Measurements from ENCODE around the gene CREB5.

CREB5 gene

GRCh38 chr7:28858895-28859294, 446.6 kb downstream of the CREB5 start:
- H3K9ac ChIP-seq (ENCODE audit: low read depth, low read length) = no peak overlapping the region
- no peak overlapping the region for H3K27ac ChIP-seq (ENCODE audit: low read length)
- H3K4me2 ChIP-seq (ENCODE audit: insufficient read depth, low read length) = no peak overlapping the region
- H3K4me3 ChIP-seq (ENCODE audit: low read depth in 1 of 2, low read length in 2 of 2) = no peak overlapping the region
- peaks cover 9% of the 10 kb centered on the region for H3K27me3 ChIP-seq (ENCODE audit: insufficient read depth, low read length, poor library complexity)
- ATAC-seq (ENCODE audit: insufficient read depth, low read depth) (no peak), DNase-seq (no peak)
- no peaks in the 10 kb centered on the region for H3K79me2 ChIP-seq (ENCODE audit: insufficient read depth, low read length)
- no peaks in the 10 kb centered on the region for H3K4me1 ChIP-seq (ENCODE audit: insufficient read depth, low read length)
- no peaks in the 10 kb centered on the region for H3K9me3 ChIP-seq (ENCODE audit: insufficient read depth, low read length, severe bottlenecking)
- no peak overlapping the region for H2AFZ ChIP-seq (ENCODE audit: low read depth, low read length)
- H3K36me3 ChIP-seq (ENCODE audit: insufficient read depth, low read length) = no peaks in the 10 kb centered on the region
- no peak for TF ChIP-seq EZH2 (IDR thresholded peaks at IDR 0.05; ENCODE audit: borderline replicate concordance, low read depth, low read length, severe bottlenecking)
- no peak for TF ChIP-seq CTCF (IDR thresholded peaks at IDR 0.05; ENCODE audit: borderline replicate concordance, extremely low read depth, low read length, poor library complexity, severe bottlenecking)
- H4K20me1 ChIP-seq (ENCODE audit: insufficient read depth, low read length) = no peaks in the 10 kb centered on the region

DNA sequence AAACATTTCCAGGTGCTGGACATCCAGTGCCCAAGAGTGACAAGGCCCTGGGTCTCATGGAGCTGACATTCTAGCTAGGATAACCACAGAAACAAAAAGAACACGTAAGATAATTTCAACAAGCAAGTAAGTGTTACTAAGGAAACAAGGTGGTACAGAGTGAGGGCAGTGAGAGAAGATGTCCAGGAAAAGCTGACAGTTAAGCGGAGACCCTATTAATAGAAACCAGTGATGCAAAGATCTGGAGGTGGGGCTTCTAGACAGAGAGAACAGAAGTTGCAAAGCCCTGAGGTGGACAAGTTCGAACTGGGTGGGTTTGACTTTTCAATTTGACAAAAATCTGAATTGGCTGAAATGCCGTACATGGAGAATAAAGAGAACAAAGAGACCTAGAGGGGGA, 449.5 kb downstream of the CREB5 start:
- ATAC-seq (ENCODE audit: insufficient read depth, low read depth) = no peak
- H2AFZ ChIP-seq (ENCODE audit: low read depth, low read length) = no peak overlapping the region
- peaks cover 4% of the 10 kb centered on the region for H3K27me3 ChIP-seq (ENCODE audit: insufficient read depth, low read length, poor library complexity)
- no peak for DNase-seq
- H3K36me3 ChIP-seq (ENCODE audit: insufficient read depth, low read length) = no peaks in the 10 kb centered on the region
- H3K4me1 ChIP-seq (ENCODE audit: insufficient read depth, low read length) = no peaks in the 10 kb centered on the region
- no peaks in the 10 kb centered on the region for H4K20me1 ChIP-seq (ENCODE audit: insufficient read depth, low read length)
- no peaks in the 10 kb centered on the region for H3K9me3 ChIP-seq (ENCODE audit: insufficient read depth, low read length, severe bottlenecking)
- H3K4me2 ChIP-seq (ENCODE audit: insufficient read depth, low read length) = no peak overlapping the region
- no peaks in the 10 kb centered on the region for H3K79me2 ChIP-seq (ENCODE audit: insufficient read depth, low read length)
- TF ChIP-seq EZH2 (IDR thresholded peaks at IDR 0.05; ENCODE audit: borderline replicate concordance, low read depth, low read length, severe bottlenecking) (no peak), CTCF (IDR thresholded peaks at IDR 0.05; ENCODE audit: borderline replicate concordance, extremely low read depth, low read length, poor library complexity, severe bottlenecking) (no peak)
- no peak overlapping the region for H3K9ac ChIP-seq (ENCODE audit: low read depth, low read length)
- H3K4me3 ChIP-seq (ENCODE audit: low read depth in 1 of 2, low read length in 2 of 2) = no peak overlapping the region
- no peak overlapping the region for H3K27ac ChIP-seq (ENCODE audit: low read length)

DNA sequence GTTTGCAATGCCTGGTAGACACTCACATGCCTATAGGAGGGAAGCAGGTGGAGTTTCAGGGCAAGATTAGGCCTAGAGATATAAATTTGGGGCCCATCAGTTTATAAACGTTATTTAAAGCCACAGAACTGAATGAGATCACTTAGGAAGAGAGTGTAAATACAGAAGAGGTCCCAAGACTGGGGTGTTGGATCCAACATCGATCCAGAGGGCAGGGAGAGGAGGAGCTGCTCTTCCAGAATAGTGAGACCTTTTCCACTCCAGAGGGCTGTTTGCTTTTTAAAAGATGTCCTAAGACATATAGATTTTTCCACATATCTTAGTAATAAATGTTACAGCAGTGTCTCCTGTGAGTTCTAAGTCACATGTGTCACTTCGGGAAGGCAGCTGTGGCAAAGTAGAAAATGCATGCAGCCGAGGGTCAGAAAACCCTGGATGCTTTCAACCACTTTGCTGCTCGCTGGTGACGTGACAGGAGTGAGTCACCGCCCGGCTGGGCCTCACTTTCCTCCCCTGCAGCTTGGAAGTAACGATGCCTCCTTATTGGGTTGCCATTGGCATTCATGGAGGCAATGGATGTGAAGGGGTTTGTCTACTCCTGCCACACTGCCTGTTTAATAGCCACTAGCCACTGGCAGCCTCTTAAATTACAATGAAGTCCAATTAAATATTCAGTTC, 450.4 kb downstream of the CREB5 start:
- ATAC-seq (ENCODE audit: insufficient read depth, low read depth) (no peak), DNase-seq (no peak)
- H2AFZ ChIP-seq (ENCODE audit: low read depth, low read length) = no peak overlapping the region
- H3K4me1 ChIP-seq (ENCODE audit: insufficient read depth, low read length) = no peaks in the 10 kb centered on the region
- H4K20me1 ChIP-seq (ENCODE audit: insufficient read depth, low read length) = no peaks in the 10 kb centered on the region
- no peaks in the 10 kb centered on the region for H3K36me3 ChIP-seq (ENCODE audit: insufficient read depth, low read length)
- no peak for TF ChIP-seq EZH2 (IDR thresholded peaks at IDR 0.05; ENCODE audit: borderline replicate concordance, low read depth, low read length, severe bottlenecking)
- no peak for TF ChIP-seq CTCF (IDR thresholded peaks at IDR 0.05; ENCODE audit: borderline replicate concordance, extremely low read depth, low read length, poor library complexity, severe bottlenecking)
- H3K4me2 ChIP-seq (ENCODE audit: insufficient read depth, low read length) = no peak overlapping the region
- H3K79me2 ChIP-seq (ENCODE audit: insufficient read depth, low read length) = no peaks in the 10 kb centered on the region
- H3K27me3 ChIP-seq (ENCODE audit: insufficient read depth, low read length, poor library complexity) = peaks cover 7% of the 10 kb centered on the region
- H3K4me3 ChIP-seq (ENCODE audit: low read depth in 1 of 2, low read length in 2 of 2) = no peak overlapping the region
- H3K27ac ChIP-seq (ENCODE audit: low read length) = no peak overlapping the region
- no peaks in the 10 kb centered on the region for H3K9me3 ChIP-seq (ENCODE audit: insufficient read depth, low read length, severe bottlenecking)
- H3K9ac ChIP-seq (ENCODE audit: low read depth, low read length) = no peak overlapping the region

Measured in DND-41 (cell line).